Heart left ventricle (tissue), 16 donors: ENCODE measurements around the gene FKBP6. TPM values are rescaled to one million over a fixed set of nuclear protein-coding genes. Genes with fewer than 3 reads are reported as not detected.
"Not testable (repeated sequence)": the region's sequence is repeated elsewhere in the genome, so short reads cannot be mapped to it uniquely, and the experiment has no call there.

Source experiments
- ATAC-seq, 4 donors: fragments of 200-7000 bp; cut with Tn5 transposase; one replicate each; pipeline ENCODE4 v1.9.1; 2020 to 2022; ENCODE audit warnings: moderate library complexity in 4 of 4, mild to moderate bottlenecking in 3 of 4, moderate number of reproducible peaks in 1 of 4
- DNase-seq, 5 donors: peaks; one replicate each; pipeline ENCODE4 v3.0.0-alpha.2; 2020
- H3K27ac ChIP-seq, 12 donors: fragments of 200-600 bp; sonication (generic) in 4 of 12; one replicate each; pipeline versions ENCODE4 v1.5.0 to v1.8.0; 2016 to 2022; ENCODE audit warnings: mild to moderate bottlenecking in 2 of 12
- H3K27me3 ChIP-seq, 9 donors: fragments of 200-600 bp; sonication (generic) in 2 of 9; one replicate each; pipeline versions ENCODE4 v1.5.1 to v1.8.0; 2016 to 2022; ENCODE audit warnings: mild to moderate bottlenecking in 3 of 9
- H3K36me3 ChIP-seq, 9 donors: fragments of 200-600 bp; sonication (generic) in 2 of 9; one replicate each; pipeline versions ENCODE4 v1.5.0 to v1.8.0; 2018 to 2022; ENCODE audit warnings: mild to moderate bottlenecking in 2 of 9
- H3K4me1 ChIP-seq, 12 donors: fragments of 200-600 bp; sonication (generic) in 4 of 12; one replicate each; pipeline versions ENCODE4 v1.5.0 to v1.8.0; 2016 to 2022; ENCODE audit warnings: mild to moderate bottlenecking in 3 of 12
- H3K4me3 ChIP-seq, 12 donors: fragments of 200-600 bp; sonication (generic) in 4 of 12; one replicate each; pipeline versions ENCODE4 v1.5.0 to v1.8.0; 2017 to 2022; ENCODE audit warnings: mild to moderate bottlenecking in 9 of 12, moderate library complexity in 4 of 12
- H3K9me3 ChIP-seq, 12 donors: fragments of 200-600 bp; sonication (generic) in 4 of 12; one replicate each; pipeline versions ENCODE4 v1.5.0 to v1.8.0; 2016 to 2022; ENCODE audit warnings: mild to moderate bottlenecking in 1 of 12
- POLR2A ChIP-seq, 2 donors: fragments of 450-650 bp; IDR thresholded peaks; one replicate each; pipeline ENCODE4 v1.6.1; 2017; ENCODE audit warnings: antibody characterized with exemption in 2 of 2, mild to moderate bottlenecking in 2 of 2, moderate library complexity in 2 of 2
- WGBS, 4 donors: extraction: QIAGEN DNeasy Blood & Tissue Kit in 2 of 4; methylation state at CpG; one replicate each; pipeline versions ENCODE4 v1.1.5 to v1.1.7; 2013 to 2018; 5-methylcytosine and 5-hydroxymethylcytosine counted together
- intact Hi-C, 10 donors: fragments of 100-400 bp; cut with DNase I; formaldehyde crosslinking; loops; one replicate each; pipeline versions ENCODE4 v1.11.1 to v1.14.2; 2022
- long read RNA-seq, 3 donors: library from polyadenylated mRNA; unstranded; transcript quantifications; one replicate each; pipeline ENCODE4 v2.0.0, GENCODE V29; 2020 to 2021
- polyA plus RNA-seq, 2 donors: library from polyadenylated mRNA; stranded (reverse); fragments of 200-250 nt; gene quantifications; one replicate each; pipeline ENCODE4 v1.2.3, GENCODE V29; 2013
- total RNA-seq, 9 donors: library from RNA; depleted of rRNA in 2 of 9; stranded (reverse); fragments of >200 nt in 2 of 9; fragmentation: NEBNext Ultra II Directional in 3 of 9; extraction: Animal tissue kit (Norgen Biotek cat#: 25700) in 3 of 9; gene quantifications; one replicate each; pipeline versions ENCODE4 v1.1.0 to v1.2.4, GENCODE V29; 2016 to 2023
- TF ChIP-seq, protein P1 (sequence below), 12 donors: fragments of 200-600 bp; sonication (generic) in 4 of 12; IDR thresholded peaks; one replicate each; pipeline versions ENCODE4 v1.5.0 to v1.8.0; 2018 to 2022; ENCODE audit warnings: antibody characterized with exemption in 12 of 12, mild to moderate bottlenecking in 5 of 12
- donor health status: ischemic (EF 13 %, LVEDD 7.1; RV severe dilation, severe dysfunction).
- donor health status: healthy with polysubstance abuse.
- donor health status: DM: no; HTN: yes; CAD: no.
- donor health status: DM: no; HTN: no; CAD: no.
- donor health status: ischemic (EF 25% LVEDD 6.9; RV normal size, moderate dysfunction).
- donor health status: ischemic (EF 25% LVEDD 5.7; RV mildly dilated, moderate dysfunction).
- donor health status: healthy.
- donor health status: DM: yes; HTN: yes; CAD: no.
- donor health status: ischemic (EF 35%, LVEDD 5.7; RV mildly dilated, moderate dysfunction).
- donor health status: nonischemic (EF 11% LVEDD 7.7; RV severe dilation, severe dysfunction).
- donor health status: DM: yes; HTN: yes; CAD: no.
- donor health status: PGD.
- donor health status: ischemic (EF 29% LVEDD 5.4; RV normal size, mild dysfunction).
- donor health status: nonischemic (EF 23%, LVEDD 6.1; RV moderate dilation, normal function).

Gene FKBP6
- total RNA-seq (not detected), polyA plus RNA-seq (not detected)
- long read RNA-seq, donor 1, result 0 reads
- long read RNA-seq, donor 2, result 0 reads
- long read RNA-seq, donor 3, result 0 reads

- peaks cover 0 to 32% (median 0%) of the 10 kb centered on the region in 12 donors for H3K4me1 ChIP-seq
- intact Hi-C loops, H3K36me3 ChIP-seq, H3K4me3 ChIP-seq, ATAC-seq, DNase-seq, H3K27me3 ChIP-seq, H3K9me3 ChIP-seq, H3K27ac ChIP-seq: not testable (repeated sequence)
- 90 to 94% (median 93%) methylated on average over 38 to 43 of the region's 43 CpGs for WGBS, 4 donors
These were observed at the start of gene FKBP6, which contains the start of gene TRIM50 for GRCh38 chr7:73327922-73328321. TSS of gene FKBP6 (plus strand) at chr7:73328161. CDS start at chr7:73328429, 268 bp downstream. TSS of gene TRIM50 (minus strand) at chr7:73328082. CDS start at chr7:73324787, 3,295 bp downstream.

DNA sequence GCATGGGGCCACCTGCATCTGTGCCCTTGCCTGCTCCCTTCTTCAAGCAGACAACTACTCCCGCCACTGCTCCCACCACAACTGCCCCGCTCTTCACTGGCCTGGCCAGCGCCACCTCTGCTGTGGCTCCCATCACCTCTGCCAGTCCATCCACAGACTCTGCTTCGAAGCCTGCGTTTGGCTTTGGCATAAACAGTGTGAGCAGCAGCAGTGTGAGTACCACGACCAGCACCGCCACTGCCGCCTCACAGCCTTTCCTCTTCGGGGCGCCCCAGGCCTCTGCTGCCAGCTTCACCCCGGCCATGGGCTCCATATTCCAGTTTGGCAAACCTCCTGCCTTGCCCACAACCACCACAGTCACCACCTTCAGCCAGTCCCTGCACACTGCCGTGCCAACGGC is 30.7 kb upstream of the FKBP6 start:
- WGBS, 4 donors, result no CpG with 5 or more reads among the region's 13 CpGs
- H3K9me3 ChIP-seq, DNase-seq, H3K27me3 ChIP-seq, H3K4me3 ChIP-seq, H3K27ac ChIP-seq, H3K4me1 ChIP-seq, H3K36me3 ChIP-seq, ATAC-seq, intact Hi-C loops: not testable (repeated sequence)

- intact Hi-C loops, H3K27me3 ChIP-seq, H3K4me3 ChIP-seq, H3K4me1 ChIP-seq, H3K9me3 ChIP-seq, ATAC-seq, H3K27ac ChIP-seq, H3K36me3 ChIP-seq, DNase-seq: not testable (repeated sequence)
- WGBS, 4 donors, result 89 to 99% (median 92%) methylated on average over 9 to 26 of the region's 27 CpGs
These were observed 30.3 kb upstream of the FKBP6 start for GRCh38 chr7:73297706-73298105.

- WGBS, 4 donors, result 5 to 20% (median 11%) methylated on average over 7 to 8 of the region's 12 CpGs
- intact Hi-C loops, H3K9me3 ChIP-seq, H3K4me3 ChIP-seq, H3K27me3 ChIP-seq, DNase-seq, H3K27ac ChIP-seq, H3K4me1 ChIP-seq: not testable (repeated sequence)
- H3K36me3 ChIP-seq, result peaks cover 0 to 21% (median 19%) of the 10 kb centered on the region in 9 donors
- ATAC-seq, result peak; percentile 48 to 84 (median 67)
These were observed 28.1 kb upstream of the FKBP6 start for GRCh38 chr7:73299812-73300211.

DNA sequence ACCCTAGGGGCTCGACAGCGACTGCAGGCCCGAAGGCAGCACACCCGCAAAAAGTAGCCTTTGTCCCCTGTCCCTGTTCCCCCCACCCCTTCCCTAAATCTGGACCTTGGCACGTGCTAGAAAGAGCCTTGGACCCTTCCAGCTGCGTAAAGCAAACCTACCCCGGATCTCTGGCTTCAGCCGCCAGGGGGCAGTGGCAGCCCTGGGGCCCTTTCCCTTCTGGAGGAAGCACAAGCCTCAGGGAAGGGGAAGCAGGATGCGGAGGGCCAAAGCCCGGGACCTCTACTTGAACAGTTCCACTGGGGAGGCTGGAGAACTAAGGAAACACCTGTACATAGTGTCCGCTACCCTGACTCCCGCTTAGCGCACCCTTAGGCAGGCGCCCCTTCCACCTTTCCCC is 26.9 kb upstream of the FKBP6 start:
- H3K4me3 ChIP-seq, H3K9me3 ChIP-seq, intact Hi-C loops, H3K27ac ChIP-seq, DNase-seq, H3K27me3 ChIP-seq, H3K4me1 ChIP-seq: not testable (repeated sequence)
- peak in 3 of 4 donors; percentile 7 to 21 (median 8) for ATAC-seq
- H3K36me3 ChIP-seq, result peaks cover 0 to 30% (median 20%) of the 10 kb centered on the region in 9 donors
- WGBS, 4 donors, result 73 to 96% (median 86%) methylated on average over 5 to 10 of the region's 14 CpGs
- TF ChIP-seq, protein P1, sequence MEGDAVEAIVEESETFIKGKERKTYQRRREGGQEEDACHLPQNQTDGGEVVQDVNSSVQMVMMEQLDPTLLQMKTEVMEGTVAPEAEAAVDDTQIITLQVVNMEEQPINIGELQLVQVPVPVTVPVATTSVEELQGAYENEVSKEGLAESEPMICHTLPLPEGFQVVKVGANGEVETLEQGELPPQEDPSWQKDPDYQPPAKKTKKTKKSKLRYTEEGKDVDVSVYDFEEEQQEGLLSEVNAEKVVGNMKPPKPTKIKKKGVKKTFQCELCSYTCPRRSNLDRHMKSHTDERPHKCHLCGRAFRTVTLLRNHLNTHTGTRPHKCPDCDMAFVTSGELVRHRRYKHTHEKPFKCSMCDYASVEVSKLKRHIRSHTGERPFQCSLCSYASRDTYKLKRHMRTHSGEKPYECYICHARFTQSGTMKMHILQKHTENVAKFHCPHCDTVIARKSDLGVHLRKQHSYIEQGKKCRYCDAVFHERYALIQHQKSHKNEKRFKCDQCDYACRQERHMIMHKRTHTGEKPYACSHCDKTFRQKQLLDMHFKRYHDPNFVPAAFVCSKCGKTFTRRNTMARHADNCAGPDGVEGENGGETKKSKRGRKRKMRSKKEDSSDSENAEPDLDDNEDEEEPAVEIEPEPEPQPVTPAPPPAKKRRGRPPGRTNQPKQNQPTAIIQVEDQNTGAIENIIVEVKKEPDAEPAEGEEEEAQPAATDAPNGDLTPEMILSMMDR (IDR thresholded peaks at IDR 0.05), result peak in 1 of 12 donors; percentile 7

DNA sequence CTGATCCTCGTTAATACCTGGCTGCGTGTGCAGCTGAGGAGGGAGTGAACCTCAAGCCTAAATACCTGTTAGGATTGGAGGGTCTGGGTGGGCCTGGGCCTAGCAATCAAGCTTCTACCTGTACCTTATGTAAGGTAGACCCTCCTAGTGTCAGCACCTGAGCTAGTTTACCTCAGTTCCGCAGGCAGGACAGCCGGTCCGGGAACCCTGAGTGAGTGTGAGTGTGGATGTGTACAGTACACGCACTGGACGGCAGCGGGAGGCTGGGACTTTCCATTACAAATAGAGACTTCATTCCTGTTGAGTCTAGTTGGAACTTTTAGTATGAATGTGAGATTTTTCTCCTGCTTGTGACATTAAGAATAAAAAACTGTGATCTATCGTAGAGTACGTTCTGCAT is 25.1 kb upstream of the FKBP6 start:
- peaks cover 0 to 36% (median 23%) of the 10 kb centered on the region in 9 donors for H3K36me3 ChIP-seq
- H3K9me3 ChIP-seq, intact Hi-C loops, H3K27ac ChIP-seq, DNase-seq, H3K27me3 ChIP-seq, H3K4me1 ChIP-seq, ATAC-seq, H3K4me3 ChIP-seq: not testable (repeated sequence)
- WGBS, 4 donors, result 91 to 98% (median 96%) methylated on average over 8 to 10 of the region's 10 CpGs

GRCh38 chr7:73303546-73303945 is 24.4 kb upstream of the FKBP6 start:
- no peak for DNase-seq
- no peak for ATAC-seq
- no peak overlapping the region for H3K4me3 ChIP-seq
- intact Hi-C loops, result no loop called here
- no peaks in the 10 kb centered on the region for H3K27me3 ChIP-seq
- H3K4me1 ChIP-seq, result peaks cover 0 to 9% (median 0%) of the 10 kb centered on the region in 12 donors
- no peaks in the 10 kb centered on the region for H3K9me3 ChIP-seq
- H3K36me3 ChIP-seq, result peaks cover 0 to 36% (median 23%) of the 10 kb centered on the region in 9 donors
- TF ChIP-seq POLR2A (IDR thresholded peaks at IDR 0.05), result no peak
- TF ChIP-seq, protein P1 (IDR thresholded peaks at IDR 0.05), result no peak
- WGBS, 4 donors, result 84 to 91% (median 89%) methylated on average over 14 to 26 of the region's 26 CpGs
- no peak overlapping the region for H3K27ac ChIP-seq
